ENCODE measurements around the gene TBL1X. TPM values are rescaled to one million over a fixed set of nuclear protein-coding genes. Genes with fewer than 3 reads are reported as not detected.

The TBL1X gene
- total and polyA plus RNA-seq, 2 of the 8 experiments (the other 6 are each of a cell fraction or from before 2014, with no cell fraction given) = 13.3 to 25.6 TPM

DNA sequence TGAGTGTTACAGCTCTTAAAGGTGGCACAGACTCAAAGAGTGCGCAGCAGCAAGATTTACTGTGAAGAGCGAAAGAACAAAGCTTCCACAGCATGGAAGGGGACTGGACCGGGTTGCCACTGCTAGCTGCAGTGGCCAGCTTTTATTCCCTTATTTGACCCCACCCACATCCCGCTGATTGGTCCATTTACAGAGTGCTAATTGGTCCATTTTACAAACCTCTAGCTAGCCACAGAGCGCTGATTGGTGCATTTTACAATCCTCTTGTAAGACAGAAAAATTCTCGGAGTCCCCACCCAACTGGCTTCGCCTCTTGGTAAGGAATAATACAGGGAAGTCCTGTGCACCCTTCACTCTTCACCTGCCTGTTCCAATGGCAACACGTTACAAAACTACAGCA is 319.5 kb downstream of the TBL1X start:
- H3K79me1 ChIP-seq (ENCODE audit: low read depth, low read length) = no peaks in the 10 kb centered on the region; the same call in 1 of the 2 replicates
- H3K9me3 ChIP-seq (ENCODE audit: insufficient read depth in 2 of 2, low read depth in 1 of 2, low read length in 1 of 2) = no peaks in the 10 kb centered on the region
- H2AK5ac ChIP-seq (ENCODE audit: low read depth, low read length) = no peak overlapping the region
- 99% methylated on average over 7 of the region's 8 CpGs; no CpG with 5 or more reads in 1 of the 2 experiments for WGBS, 2 experiments (ENCODE audit: extremely low coverage in 1 of 2, insufficient coverage in 1 of 2, insufficient read length in 1 of 2, insufficient replicate concordance in 2 of 2, low coverage in 1 of 2, low lambda C conversion rate in 2 of 2, missing lambda C conversion rate in 1 of 2)
- H2BK120ac ChIP-seq (replicated peaks; ENCODE audit: low read depth, low read length) = no peak overlapping the region
- H3K9ac ChIP-seq (replicated peaks in 1 of 4; ENCODE audit: extremely low read depth in 1 of 4, low read depth in 3 of 4, low read length in 3 of 4) = no peak overlapping the region
- H3K14ac ChIP-seq (ENCODE audit: insufficient read length) = no peak overlapping the region
- H4K8ac ChIP-seq (ENCODE audit: extremely low read depth, insufficient read depth, low read length) = no peak overlapping the region
- no peak overlapping the region for H2BK15ac ChIP-seq (ENCODE audit: low read length)
- DNase-seq (ENCODE audit: low read depth in 1 of 2, low spot score in 2 of 2) (no peak), FAIRE-seq (no peak)
- H3K27me3 ChIP-seq (replicated peaks in 1 of 4; ENCODE audit: control insufficient read depth in 3 of 4, extremely low read depth in 1 of 4, insufficient read depth in 3 of 4, low read length in 3 of 4) = no peaks in the 10 kb centered on the region
- H4K91ac ChIP-seq (replicated peaks; ENCODE audit: insufficient read length, low read length) = no peak overlapping the region
- no peak overlapping the region for H3K4me3 ChIP-seq (ENCODE audit: extremely low read depth in 1 of 4, insufficient read depth in 2 of 4, low read depth in 3 of 4, low read length in 4 of 4)
- ChIA-PET POLR2A (ENCODE audit: partially characterized antibody) (interaction anchor here (1.0 kb wide), 1 partner anchor 18 kb away, joined by 3 read pairs; no protein-coding TSS in a partner anchor), CTCF (ENCODE audit: partially characterized antibody) (interaction anchor here (1.7 to 1.8 kb wide), 2 partner anchors 9 to 63 kb away, joined by 3 to 6 read pairs; no protein-coding TSS in a partner anchor)
- H2BK5ac ChIP-seq (ENCODE audit: low read depth, low read length) = no peak overlapping the region
- peak overlapping the region in 1 of 2 experiments; percentile 68; a peak in 1 of 4 replicates for H3K4me2 ChIP-seq (ENCODE audit: insufficient read depth in 1 of 2, low read depth in 2 of 2, low read length in 2 of 2)
- peaks cover 0 to 3% of the 10 kb centered on the region in 2 experiments for H4K20me1 ChIP-seq (replicated peaks in 1 of 2; ENCODE audit: control insufficient read depth in 1 of 2, insufficient read depth in 2 of 2, low read length in 2 of 2)
- no peak overlapping the region for H3K27ac ChIP-seq (ENCODE audit: low read depth, low read length)
- no peak overlapping the region for H3K4ac ChIP-seq (replicated peaks; ENCODE audit: insufficient read length, low read depth, low read length)
- peaks cover 0 to 8% (median 4%) of the 10 kb centered on the region in 4 experiments; a peak in 3 of 7 replicates for H3K4me1 ChIP-seq (replicated peaks in 1 of 4; ENCODE audit: control insufficient read depth in 3 of 4, insufficient read depth in 4 of 4, low read length in 3 of 4)
- H3K18ac ChIP-seq (ENCODE audit: extremely low read depth, low read length) = no peak overlapping the region
- H2BK20ac ChIP-seq (ENCODE audit: low read length) = no peak overlapping the region
- peaks cover 8% of the 10 kb centered on the region; the same call in 1 of the 2 replicates for H3K23me2 ChIP-seq (ENCODE audit: low read depth, low read length)
- H2AFZ ChIP-seq (ENCODE audit: low read length) = no peak overlapping the region
- no peak overlapping the region for H4K5ac ChIP-seq (ENCODE audit: insufficient read length, low read depth, low read length)
- no peaks in the 10 kb centered on the region for H3K36me3 ChIP-seq (ENCODE audit: control insufficient read depth in 2 of 4, insufficient read depth in 4 of 4, low read length in 3 of 4)
- no peak overlapping the region for H3K56ac ChIP-seq (replicated peaks; ENCODE audit: insufficient read length, low read depth, low read length)
- peaks cover 0 to 42% of the 10 kb centered on the region in 2 experiments; a peak in 2 of 4 replicates for H3K79me2 ChIP-seq (ENCODE audit: control insufficient read depth in 1 of 2, insufficient read depth in 2 of 2, low read length in 2 of 2)
- no peak overlapping the region for H2BK12ac ChIP-seq (ENCODE audit: low read depth, low read length)
- H3K23ac ChIP-seq (ENCODE audit: insufficient read length) = no peak overlapping the region
- TF ChIP-seq SIX5 (IDR thresholded peaks at IDR 0.05; ENCODE audit: low read depth, low read length) = no peak
- no peak for TF ChIP-seq CTBP2 (IDR thresholded peaks at IDR 0.05; ENCODE audit: borderline replicate concordance, insufficient read depth, insufficient read length, low read length)
- TF ChIP-seq CBX8 (IDR thresholded peaks at IDR 0.05; ENCODE audit: borderline replicate concordance, low read depth, low read length) = no peak
- no peak for TF ChIP-seq CHD2 (IDR thresholded peaks at IDR 0.05; ENCODE audit: low read length)
- no peak for TF ChIP-seq TBP (IDR thresholded peaks at IDR 0.05; ENCODE audit: low read depth, low read length)
- TF ChIP-seq EP300 (IDR thresholded peaks at IDR 0.05; ENCODE audit: borderline replicate concordance in 1 of 2, low read depth in 2 of 2, low read length in 2 of 2) = no peak

All from H1 (cell line).